HEK293T (cell line): ENCODE results near the gene MMP11.

Source experiments
- ARNT ChIP-seq: fragments of 450-650 bp; IDR thresholded peaks from 2 replicates; pipeline ENCODE4 v1.6.1; 2017; ENCODE audit warnings: mild to moderate bottlenecking
- BHLHE40 ChIP-seq: fragments of 450-650 bp; IDR thresholded peaks from 2 replicates; pipeline ENCODE4 v1.6.1; 2016; ENCODE audit warnings: mild to moderate bottlenecking, moderate library complexity, borderline replicate concordance
- CTBP1 ChIP-seq: fragments of 450-650 bp; IDR thresholded peaks from 2 replicates; pipeline ENCODE4 v1.6.1; 2016; ENCODE audit warnings: borderline replicate concordance
- ELF4 ChIP-seq: fragments of 450-650 bp; IDR thresholded peaks from 2 replicates; pipeline ENCODE4 v1.6.1; 2017; ENCODE audit warnings: antibody characterized with exemption
- FOXA1 ChIP-seq: fragments of 450-650 bp; IDR thresholded peaks from 2 replicates; pipeline ENCODE4 v1.6.1; 2016; ENCODE audit warnings: mild to moderate bottlenecking
- FOXK2 ChIP-seq: fragments of 450-650 bp; IDR thresholded peaks from 2 replicates; pipeline ENCODE4 v1.6.1; 2016; ENCODE audit warnings: mild to moderate bottlenecking
- FOXM1 ChIP-seq: fragments of 450-650 bp; IDR thresholded peaks from 2 replicates; pipeline ENCODE4 v1.6.1; 2017; ENCODE audit warnings: mild to moderate bottlenecking, borderline replicate concordance
- HDGF ChIP-seq: fragments of 450-650 bp; IDR thresholded peaks from 2 replicates; pipeline ENCODE4 v1.6.1; 2017; ENCODE audit warnings: antibody characterized with exemption, borderline replicate concordance
- NFRKB ChIP-seq: fragments of 450-650 bp; IDR thresholded peaks from 2 replicates; pipeline ENCODE4 v1.6.1; 2016; ENCODE audit warnings: mild to moderate bottlenecking, moderate library complexity
- PKNOX1 ChIP-seq: fragments of 450-650 bp; IDR thresholded peaks from 2 replicates; pipeline ENCODE4 v1.6.1; 2016
- SP1 ChIP-seq: fragments of 450-650 bp; IDR thresholded peaks from 2 replicates; pipeline ENCODE4 v1.6.1; 2017
- SUZ12 ChIP-seq: fragments of 450-650 bp; IDR thresholded peaks from 2 replicates; pipeline ENCODE4 v1.6.1; 2016; ENCODE audit warnings: mild to moderate bottlenecking
- TARDBP ChIP-seq: fragments of 450-650 bp; IDR thresholded peaks from 2 replicates; pipeline ENCODE4 v1.6.1; 2016
- ZNF384 ChIP-seq: fragments of 450-650 bp; IDR thresholded peaks from 2 replicates; pipeline ENCODE4 v1.6.1; 2016

GRCh38 chr22:23743303-23743705 is 29.3 kb upstream of the MMP11 start:
- TF ChIP-seq ELF4 (no peak), FOXK2 (no peak), SP1 (no peak), TARDBP (no peak), PKNOX1 (no peak), FOXA1 (no peak), FOXM1 (no peak), ARNT (no peak), ZNF384 (no peak), NFRKB (no peak), HDGF (no peak), CTBP1 (no peak), SUZ12 (no peak), BHLHE40 (no peak)
